Activated effector memory CD4-positive, alpha-beta T cell treated with anti-CD3 and anti-CD28 coated beads, Interleukin-2, amount 50 U/mL, for 16 hours (primary cell): ENCODE data around the gene NRP2.

ENCODE experiments used
- DNase-seq: peaks from one replicate; pipeline ENCODE4 v3.0.0-alpha.2; 2020

NRP2 gene

GRCh38 chr2:205816268-205816667, 134.0 kb downstream of the NRP2 start:
- DNase-seq, result no peak

- DNase-seq, result no peak
These were observed 140.3 kb downstream of the NRP2 start for GRCh38 chr2:205822579-205822978.

- DNase-seq, result no peak
These were observed 145.6 kb downstream of the NRP2 start for GRCh38 chr2:205827809-205828365.

- no peak for DNase-seq
These were observed 151.6 kb downstream of the NRP2 start for GRCh38 chr2:205833864-205834263.

- no peak for DNase-seq
These were observed 152.5 kb downstream of the NRP2 start for GRCh38 chr2:205834796-205835195.

- no peak for DNase-seq
These were observed 153.0 kb downstream of the NRP2 start for GRCh38 chr2:205835251-205835791.

- no peak for DNase-seq
These were observed 153.6 kb downstream of the NRP2 start for GRCh38 chr2:205835923-205836322.

- no peak for DNase-seq
These were observed 154.3 kb downstream of the NRP2 start for GRCh38 chr2:205836477-205837221.

GRCh38 chr2:205837663-205838062, 155.4 kb downstream of the NRP2 start:
- DNase-seq, result no peak

- no peak for DNase-seq
These were observed 163.1 kb downstream of the NRP2 start for GRCh38 chr2:205845446-205845845.
